H9 (cell line): ENCODE measurements around the gene ZNF423. TPM values are rescaled to one million over a fixed set of nuclear protein-coding genes. Genes with fewer than 3 reads are reported as not detected.

Experiments
- DNase-seq: peaks from one replicate; pipeline ENCODE4 v3.0.0-alpha.2; 2017
- H2AFZ ChIP-seq: one replicate; pipeline ENCODE4 v1.6.1; 2013; ENCODE audit warnings: mild to moderate bottlenecking, low read length, control low read depth, moderate library complexity
- H2AK5ac ChIP-seq: 2 replicates; pipeline ENCODE4 v1.6.1; 2013; ENCODE audit warnings: low read length, control low read depth, mixed read lengths; ENCODE audit not compliant: insufficient read length
- H2BK120ac ChIP-seq: one replicate; pipeline ENCODE4 v1.6.1; 2013; ENCODE audit warnings: low read depth, mild to moderate bottlenecking, low read length, control low read depth, inconsistent platforms; ENCODE audit not compliant: poor library complexity, severe bottlenecking
- H2BK12ac ChIP-seq: 2 replicates; pipeline ENCODE4 v1.6.1; 2013; ENCODE audit warnings: low read length, control low read depth, mixed read lengths, low read depth; ENCODE audit not compliant: insufficient read length
- H2BK15ac ChIP-seq: 2 replicates; pipeline ENCODE4 v1.6.1; 2013; ENCODE audit warnings: low read depth, low read length, control low read depth
- H2BK20ac ChIP-seq: one replicate; pipeline ENCODE4 v1.6.1; 2013; ENCODE audit warnings: low read depth, mild to moderate bottlenecking, low read length, control low read depth, inconsistent platforms; ENCODE audit not compliant: poor library complexity, severe bottlenecking
- H2BK5ac ChIP-seq: 2 replicates; pipeline ENCODE4 v1.6.1; 2013; ENCODE audit warnings: low read length, control low read depth, mixed read lengths; ENCODE audit not compliant: insufficient read length
- H3K14ac ChIP-seq: 2 replicates; pipeline ENCODE4 v1.6.1; 2013; ENCODE audit warnings: low read length, control low read depth; ENCODE audit not compliant: insufficient read depth
- H3K18ac ChIP-seq: 2 replicates; pipeline ENCODE4 v1.6.1; 2013; ENCODE audit warnings: low read depth, mild to moderate bottlenecking, mixed read lengths, low read length, control low read depth; ENCODE audit not compliant: insufficient read length
- H3K23ac ChIP-seq: 2 replicates; pipeline ENCODE4 v1.6.1; 2013; ENCODE audit warnings: low read length, control low read depth, mixed read lengths, low read depth; ENCODE audit not compliant: insufficient read length
- H3K23me2 ChIP-seq: 2 replicates; pipeline ENCODE4 v1.6.1; 2013; ENCODE audit warnings: low read depth, mild to moderate bottlenecking, mixed read lengths, low read length, control low read depth; ENCODE audit not compliant: insufficient read length, poor library complexity, severe bottlenecking
- H3K27ac ChIP-seq: 2 replicates; pipeline ENCODE4 v1.5.1; 2013; ENCODE audit warnings: low read length, control low read depth, mixed read lengths, low read depth; ENCODE audit not compliant: insufficient read length
- H3K27me3 ChIP-seq: 2 replicates; pipeline ENCODE4 v1.6.1; 2013; ENCODE audit warnings: low read length, control low read depth, inconsistent platforms; ENCODE audit not compliant: insufficient read depth
- H3K4ac ChIP-seq: 2 replicates; pipeline ENCODE4 v1.6.1; 2013; ENCODE audit warnings: low read depth, mild to moderate bottlenecking, control low read depth, inconsistent platforms, low read length, moderate library complexity
- H3K4me1 ChIP-seq: 2 replicates; pipeline ENCODE4 v1.6.1; 2013; ENCODE audit warnings: low read length, control low read depth, inconsistent platforms; ENCODE audit not compliant: insufficient read depth
- H3K4me2 ChIP-seq: 2 replicates; pipeline ENCODE4 v1.6.1; 2013; ENCODE audit warnings: low read length, control low read depth, mixed read lengths; ENCODE audit not compliant: insufficient read length, insufficient read depth
- H3K56ac ChIP-seq: 2 replicates; pipeline ENCODE4 v1.6.1; 2013; ENCODE audit warnings: low read depth, mild to moderate bottlenecking, mixed read lengths, low read length, control low read depth; ENCODE audit not compliant: insufficient read length
- H3K79me1 ChIP-seq: 2 replicates; pipeline ENCODE4 v1.6.1; 2013; ENCODE audit warnings: low read depth, mild to moderate bottlenecking, moderate library complexity, low read length, control low read depth, inconsistent platforms; ENCODE audit not compliant: insufficient read depth, poor library complexity, severe bottlenecking
- H3K79me2 ChIP-seq: 2 replicates; pipeline ENCODE4 v1.6.1; 2013; ENCODE audit warnings: low read length, control low read depth, inconsistent platforms; ENCODE audit not compliant: insufficient read depth
- H3K9ac ChIP-seq: 2 replicates; pipeline ENCODE4 v1.6.1; 2013; ENCODE audit warnings: low read length, control low read depth, mixed read lengths; ENCODE audit not compliant: insufficient read length; ENCODE audit errors: extremely low read depth
- H3K9me3 ChIP-seq: one replicate; pipeline ENCODE4 v1.6.1; 2013; ENCODE audit warnings: low read depth, low read length, inconsistent platforms; ENCODE audit not compliant: control insufficient read depth
- H3T11ph ChIP-seq: one replicate; pipeline ENCODE4 v1.6.1; 2013; ENCODE audit warnings: mild to moderate bottlenecking, low read length, control low read depth, inconsistent platforms
- H4K20me1 ChIP-seq: one replicate; pipeline ENCODE4 v1.6.1; 2013; ENCODE audit not compliant: control insufficient read depth, insufficient read length, insufficient read depth
- H4K5ac ChIP-seq: 2 replicates; pipeline ENCODE4 v1.6.1; 2013; ENCODE audit warnings: low read depth, mild to moderate bottlenecking, mixed read lengths, low read length, control low read depth; ENCODE audit not compliant: insufficient read length
- H4K8ac ChIP-seq: replicated peaks from 2 replicates; pipeline ENCODE4 v1.6.1; 2013; ENCODE audit warnings: low read length, control low read depth, mixed read lengths, low read depth; ENCODE audit not compliant: insufficient read length
- H4K91ac ChIP-seq: 2 replicates; pipeline ENCODE4 v1.6.1; 2013; ENCODE audit warnings: low read depth, mild to moderate bottlenecking, moderate library complexity, mixed read lengths, low read length, control low read depth; ENCODE audit not compliant: insufficient read length
- H3K27ac Mint-ChIP-seq, 3 experiments: 2 replicates in 2 of 3; 3 replicates in 1 of 3; pipeline ENCODE4 v1.8.0; 2020 to 2021; ENCODE audit warnings: mixed read lengths in 3 of 3, mild to moderate bottlenecking in 1 of 3, moderate library complexity in 1 of 3
- H3K27me3 Mint-ChIP-seq: 2 replicates; pipeline ENCODE4 v1.8.0; 2021; ENCODE audit warnings: low read depth, mild to moderate bottlenecking, moderate library complexity, mixed read lengths
- H3K36me3 Mint-ChIP-seq, 3 experiments: 2 replicates in 2 of 3; 3 replicates in 1 of 3; pipeline ENCODE4 v1.8.0; 2020 to 2021; ENCODE audit warnings: low read depth in 3 of 3, mixed read lengths in 3 of 3; ENCODE audit not compliant: insufficient read depth in 1 of 3
- H3K4me1 Mint-ChIP-seq, 2 experiments: 2 replicates each; pipeline ENCODE4 v1.8.0; 2020; ENCODE audit warnings: mixed read lengths in 2 of 2
- H3K4me3 Mint-ChIP-seq, 2 experiments: 2 replicates in 1 of 2; 3 replicates in 1 of 2; pipeline ENCODE4 v1.8.0; 2020 to 2021; ENCODE audit warnings: mild to moderate bottlenecking in 2 of 2, mixed read lengths in 2 of 2, moderate library complexity in 1 of 2
- H3K9me3 Mint-ChIP-seq, 2 experiments: 2 replicates in 1 of 2; 3 replicates in 1 of 2; pipeline ENCODE4 v1.8.0; 2020; ENCODE audit warnings: mild to moderate bottlenecking in 2 of 2, mixed read lengths in 2 of 2, moderate library complexity in 1 of 2
- CTCF ChIP-seq: fragments of 200-600 bp; sonication (generic); conservative IDR thresholded peaks from 3 replicates; pipeline ENCODE4 v1.8.0; 2021; ENCODE audit warnings: antibody characterized with exemption, mild to moderate bottlenecking
- WGBS: extraction: QIAGEN DNeasy Blood & Tissue Kit; methylation state at CpG from one replicate; pipeline ENCODE4 v1.1.7; 2013; ENCODE audit warnings: missing lambda C conversion rate, low lambda C conversion rate, mixed read lengths; ENCODE audit not compliant: insufficient read length; ENCODE audit errors: extremely low coverage; 5-methylcytosine and 5-hydroxymethylcytosine counted together
- total RNA-seq: library from RNA; stranded (reverse); gene quantifications from 2 replicates; pipeline ENCODE4 v1.2.1, GENCODE V29; 2021

ZNF423 gene
- total RNA-seq, 1 experiment from 2014 or later = 51.5 TPM

GRCh38 chr16:49779979-49780378 lies 75.9 kb downstream of the ZNF423 start:
- WGBS = no CpG with 5 or more reads among the region's 7 CpGs
- Histone ChIP-seq H2BK15ac (no peak overlapping the region), H4K20me1 (no peaks in the 10 kb centered on the region), H3K79me1 (no peaks in the 10 kb centered on the region), H3K9me3 (no peaks in the 10 kb centered on the region), H3K4ac (no peak overlapping the region), H3K23ac (no peak overlapping the region), H3K79me2 (no peaks in the 10 kb centered on the region; the same call in 1 of the 2 replicates), H3K56ac (no peak overlapping the region), H4K5ac (no peak overlapping the region), H3K4me2 (no peak overlapping the region), H3K14ac (no peak overlapping the region), H3K23me2 (no peaks in the 10 kb centered on the region), H2BK5ac (no peak overlapping the region), H3K9ac (no peak overlapping the region), H3K27ac (no peak overlapping the region), H3K18ac (no peak overlapping the region), H2BK12ac (no peak overlapping the region), H2BK20ac (no peak overlapping the region), H2AK5ac (no peak overlapping the region), H2BK120ac (no peak overlapping the region), H4K8ac (no peak overlapping the region), H3T11ph (no peak overlapping the region), H4K91ac (no peak overlapping the region), H3K27me3 (no peaks in the 10 kb centered on the region), H2AFZ (no peak overlapping the region), H3K4me1 (peaks cover 16% of the 10 kb centered on the region; the same call in 1 of the 2 replicates)
- Mint-ChIP-seq H3K27ac (no peak overlapping the region; a peak in 1 of 7 replicates), H3K4me3 (no peak overlapping the region), H3K4me1 (peaks cover 17 to 28% of the 10 kb centered on the region in 2 experiments), H3K27me3 (no peaks in the 10 kb centered on the region), H3K36me3 (peaks cover 5 to 15% (median 8%) of the 10 kb centered on the region in 3 experiments), H3K9me3 (no peaks in the 10 kb centered on the region)
- TF ChIP-seq CTCF = no peak
- no peak for DNase-seq
